Hematopoietic multipotent progenitor cell treated with erythropoietin and hydrocortisone succinate and interleukin-3 and kit ligand, for 8 days (in vitro differentiated cells): ENCODE data around the gene UBE2S.
"Not testable (repeated sequence)": the region's sequence is repeated elsewhere in the genome, so short reads cannot be mapped to it uniquely, and the experiment has no call there.

Source experiments
- DNase-seq: peaks from one replicate; pipeline ENCODE4 v3.0.0-alpha.2; 2015

The UBE2S gene

DNA sequence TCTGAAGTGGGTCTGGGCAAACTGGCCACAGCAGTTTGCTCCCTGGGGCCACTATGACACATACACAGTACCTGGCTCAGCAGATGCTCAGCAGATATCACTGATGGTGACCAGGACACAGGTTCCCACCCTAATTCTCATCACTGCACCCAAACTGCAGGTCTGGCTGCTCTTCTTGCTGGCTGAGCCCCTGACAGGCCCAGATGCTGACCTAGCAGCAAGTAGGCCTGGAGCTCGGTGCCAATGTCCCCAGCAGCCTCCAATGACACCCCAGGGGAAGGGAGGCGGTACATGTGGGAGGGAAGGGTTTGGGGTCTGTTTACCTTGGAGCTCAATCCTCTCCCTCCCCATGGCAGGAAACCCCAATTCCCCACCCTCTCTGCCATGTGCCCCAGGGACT, 5.1 kb downstream of the UBE2S start:
- no peak for DNase-seq

GRCh38 chr19:55401390-55401789, 6.2 kb downstream of the UBE2S start:
- not testable (repeated sequence) for DNase-seq

DNA sequence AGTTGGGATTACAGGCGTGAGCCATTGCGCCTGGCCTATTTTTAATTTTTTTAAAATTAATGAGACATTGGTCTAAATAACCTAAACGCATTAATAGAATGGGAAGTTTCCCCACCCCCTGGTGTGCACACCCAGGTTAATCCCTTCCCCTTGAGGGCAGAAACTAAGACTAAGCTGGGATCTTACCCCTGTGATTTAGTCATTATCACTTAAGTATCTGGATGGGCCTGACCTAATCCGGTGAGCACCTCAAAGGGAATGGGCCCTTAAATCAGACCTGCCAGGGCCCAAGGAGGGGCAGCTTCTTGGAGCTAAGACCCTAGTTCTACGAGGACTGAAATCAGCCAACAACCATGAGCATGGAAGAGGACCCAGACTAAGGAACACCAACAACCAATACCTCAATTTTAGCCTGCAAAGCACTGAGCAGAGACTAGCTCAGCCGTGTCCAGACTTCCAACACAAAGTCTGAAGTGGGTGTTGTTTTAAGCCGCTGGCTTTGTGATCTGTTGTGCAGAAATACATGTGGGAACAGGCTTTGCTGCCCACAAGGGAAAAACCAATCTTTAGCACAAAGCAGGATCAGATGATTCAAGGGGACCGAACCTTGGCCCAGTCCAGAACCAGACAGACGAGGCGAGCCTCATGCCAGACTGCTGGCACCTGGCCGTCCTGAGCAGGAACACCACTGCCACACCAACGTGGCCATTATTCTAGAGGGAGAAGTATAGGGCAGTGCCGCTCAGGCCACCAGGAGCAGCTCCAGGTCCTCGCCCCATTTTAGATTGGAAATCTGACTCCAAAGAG, 7.1 kb downstream of the UBE2S start:
- no peak for DNase-seq

GRCh38 chr19:55398200-55398925, 9.2 kb downstream of the UBE2S start:
- DNase-seq = no peak

DNA sequence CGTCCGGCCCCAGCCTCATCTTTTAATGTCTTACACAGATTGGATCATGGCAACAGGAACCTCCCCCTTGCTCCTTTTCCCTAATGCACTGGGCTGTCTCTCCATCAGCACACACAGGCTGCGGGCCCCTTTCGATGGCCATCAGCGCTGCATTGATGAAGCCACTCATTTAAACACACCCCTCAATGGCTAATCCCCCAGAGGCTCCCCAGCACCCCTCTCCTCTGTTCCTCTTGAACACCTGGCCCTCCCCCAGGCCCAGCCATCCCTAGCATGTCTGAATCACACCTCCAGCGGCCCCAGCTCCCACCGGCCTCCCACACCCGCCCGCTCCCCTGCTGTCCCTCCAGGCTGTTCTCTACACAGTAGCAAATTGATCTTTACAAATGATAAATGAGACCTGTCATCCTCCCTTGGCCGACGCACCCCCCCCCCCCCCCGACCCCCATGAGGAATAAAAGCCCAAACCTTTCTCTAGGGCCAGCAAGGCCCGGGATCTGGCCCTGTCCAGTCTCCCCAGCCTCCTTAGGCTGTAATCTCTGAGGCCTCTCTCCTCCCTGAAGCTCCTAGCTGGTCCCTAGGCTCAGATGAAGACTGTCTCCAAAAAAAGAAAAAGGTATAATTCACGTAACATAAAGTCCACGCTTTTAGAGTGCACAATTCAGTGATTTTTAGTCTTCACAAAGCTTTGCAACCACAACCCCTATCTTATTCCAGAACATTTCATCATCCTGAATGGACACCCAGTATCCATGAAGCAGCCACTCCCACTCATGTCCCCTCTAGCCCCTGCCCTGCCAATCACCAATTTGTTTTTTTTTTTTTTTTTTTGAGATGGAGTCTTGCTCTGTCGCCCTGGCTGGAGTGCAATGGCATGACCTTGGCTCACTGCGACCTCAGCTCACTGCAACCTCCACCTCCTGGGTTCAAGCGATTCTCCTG, 14.5 kb downstream of the UBE2S start:
- DNase-seq = no peak

GRCh38 chr19:55391702-55392615, 15.6 kb downstream of the UBE2S start:
- DNase-seq = no peak

GRCh38 chr19:55391191-55391670, 16.4 kb downstream of the UBE2S start:
- peak; percentile 59 for DNase-seq

DNA sequence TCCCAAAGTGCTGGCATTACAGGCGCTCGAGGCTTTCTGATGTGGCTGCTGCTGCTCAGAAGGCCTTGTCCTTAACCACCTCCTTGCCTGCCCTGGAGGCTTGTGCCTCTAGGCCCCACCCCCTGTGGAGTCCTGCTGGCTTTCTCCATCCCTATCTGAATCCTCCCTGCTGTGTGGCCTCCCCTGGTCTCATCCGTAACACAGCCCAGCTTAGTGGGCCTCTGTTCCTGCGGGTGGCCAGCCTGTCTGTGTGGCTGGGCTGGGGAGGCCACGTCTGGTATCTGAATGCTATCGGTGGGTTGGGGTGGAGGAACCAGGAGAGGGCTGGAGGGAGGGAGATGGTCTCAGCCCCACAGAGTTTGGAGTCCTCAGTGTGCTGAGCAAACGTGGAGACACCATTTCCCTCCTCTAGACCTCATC, 17.1 kb downstream of the UBE2S start:
- DNase-seq = peak; percentile 25

GRCh38 chr19:55389386-55390317, 17.9 kb downstream of the UBE2S start:
- DNase-seq = no peak

DNA sequence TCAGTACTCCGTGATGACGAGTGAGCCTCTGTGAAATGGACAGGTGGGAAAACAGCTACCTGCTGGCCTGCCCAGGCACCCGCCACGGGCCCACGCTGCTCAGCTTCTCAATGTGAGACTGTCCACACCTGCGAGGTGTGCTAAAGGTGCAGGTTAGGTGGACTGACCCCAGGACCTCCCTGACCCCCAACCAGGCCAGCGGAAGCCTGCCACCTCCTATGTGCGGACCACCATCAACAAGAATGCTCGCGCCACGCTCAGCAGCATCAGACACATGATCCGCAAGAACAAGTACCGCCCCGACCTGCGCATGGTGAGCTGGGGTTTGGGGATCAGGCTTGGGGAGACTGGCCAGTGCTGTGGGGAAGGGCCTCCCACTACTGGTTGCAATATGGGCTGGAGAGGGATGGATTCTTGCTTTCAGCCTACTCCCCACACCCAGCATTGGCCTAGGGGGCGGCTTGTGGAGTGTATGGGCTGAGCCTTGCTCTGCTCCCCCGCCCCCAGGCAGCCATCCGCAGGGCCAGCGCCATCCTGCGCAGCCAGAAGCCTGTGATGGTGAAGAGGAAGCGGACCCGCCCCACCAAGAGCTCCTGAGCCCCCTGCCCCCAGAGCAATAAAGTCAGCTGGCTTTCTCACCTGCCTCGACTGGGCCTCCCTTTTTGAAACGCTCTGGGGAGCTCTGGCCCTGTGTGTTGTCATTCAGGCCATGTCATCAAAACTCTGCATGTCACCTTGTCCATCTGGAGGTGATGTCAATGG, 19.7 kb downstream of the UBE2S start:
- no peak for DNase-seq

- no peak for DNase-seq
These were observed 21.1 kb downstream of the UBE2S start for GRCh38 chr19:55386493-55386971.

DNA sequence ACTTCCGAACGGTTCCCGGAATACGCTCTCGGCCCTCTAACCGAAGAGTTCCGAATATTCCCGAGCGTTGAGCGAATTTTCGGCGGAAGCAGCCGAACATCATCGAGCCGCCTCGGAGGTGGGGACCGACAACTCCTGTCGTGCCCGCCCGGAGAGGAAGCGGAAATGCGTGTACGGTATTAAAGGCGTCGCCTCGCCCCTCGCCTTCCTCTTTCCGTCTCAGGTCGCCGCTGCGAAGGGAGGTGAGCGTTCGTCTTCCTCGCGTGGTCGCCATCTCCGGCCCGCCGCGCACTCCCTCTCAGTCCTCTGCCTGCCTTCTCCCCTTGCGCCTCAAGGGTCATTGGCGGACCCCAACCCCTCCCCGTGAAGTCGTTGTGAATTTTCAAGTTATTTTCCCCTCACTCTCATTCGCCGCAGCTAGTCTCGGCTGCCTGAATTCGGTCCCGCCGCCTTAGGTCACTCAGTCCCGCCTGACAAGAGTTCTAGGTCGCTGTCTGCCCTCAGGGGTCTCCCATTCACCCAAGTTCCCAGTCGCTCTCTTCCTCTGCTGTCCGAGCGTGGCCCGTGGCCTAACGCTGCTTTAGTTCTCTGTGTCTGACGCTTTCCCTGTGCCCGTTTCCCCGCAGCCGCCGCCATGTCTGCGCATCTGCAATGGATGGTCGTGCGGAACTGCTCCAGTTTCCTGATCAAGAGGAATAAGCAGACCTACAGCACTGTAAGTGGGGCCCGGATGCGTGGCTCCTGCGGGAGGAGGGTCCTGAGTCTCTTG, 21.7 kb downstream of the UBE2S start, which contains the start of gene RPL28:
Gene RPL28 (plus strand): TSS at position 209 of the 769 bp plus-strand sequence. CDS start 426 bp downstream, at position 635.
- DNase-seq = peak; percentile 99

DNA sequence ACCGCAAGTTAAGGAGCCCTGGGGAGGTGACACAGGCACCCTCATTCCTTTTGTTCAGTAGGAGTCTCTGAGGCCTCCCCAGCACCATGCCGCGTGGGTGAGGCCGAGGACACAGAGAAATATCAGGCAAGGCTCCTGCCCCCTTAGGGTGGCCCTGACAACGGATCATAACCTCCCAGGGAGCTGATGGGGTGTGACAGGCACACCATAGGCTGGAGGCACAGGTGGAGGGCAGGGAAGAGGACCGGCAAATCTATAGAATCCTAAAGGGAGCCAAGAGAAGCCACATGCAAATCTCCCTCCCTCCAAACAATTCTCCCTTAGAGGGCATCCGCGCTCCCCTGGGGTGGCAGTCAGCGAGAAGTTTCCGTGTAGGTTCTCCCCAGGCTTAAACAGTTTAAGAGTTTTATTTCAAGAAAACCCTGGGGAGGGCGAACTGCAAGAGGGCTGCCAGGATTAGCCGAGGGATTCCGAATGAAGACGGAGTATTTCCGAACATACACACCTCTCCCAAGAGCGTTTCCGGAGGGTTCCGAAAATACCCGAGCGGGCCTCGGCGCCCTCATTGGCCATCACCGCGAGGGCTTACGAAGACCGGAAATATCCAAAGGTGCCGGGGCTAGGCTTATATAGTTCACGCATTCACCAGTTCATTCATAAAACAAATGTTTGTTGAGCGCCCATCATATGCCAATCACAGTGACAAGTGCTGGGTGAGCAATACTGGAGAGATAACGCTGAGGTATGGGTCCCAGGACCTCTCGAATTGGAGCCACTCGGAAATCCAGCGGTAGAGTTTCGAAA, 22.5 kb downstream of the UBE2S start:
- peak; percentile 97 for DNase-seq

GRCh38 chr19:55384131-55384919, 23.3 kb downstream of the UBE2S start, which contains the start of gene TMEM238:
TSS of gene TMEM238 (minus strand) at chr19:55384292. CDS start at chr19:55384259, 33 bp downstream.
- DNase-seq = peak; percentile 70

- peak; percentile 57 for DNase-seq
These were observed 24.1 kb downstream of the UBE2S start for GRCh38 chr19:55383279-55384130.

DNA sequence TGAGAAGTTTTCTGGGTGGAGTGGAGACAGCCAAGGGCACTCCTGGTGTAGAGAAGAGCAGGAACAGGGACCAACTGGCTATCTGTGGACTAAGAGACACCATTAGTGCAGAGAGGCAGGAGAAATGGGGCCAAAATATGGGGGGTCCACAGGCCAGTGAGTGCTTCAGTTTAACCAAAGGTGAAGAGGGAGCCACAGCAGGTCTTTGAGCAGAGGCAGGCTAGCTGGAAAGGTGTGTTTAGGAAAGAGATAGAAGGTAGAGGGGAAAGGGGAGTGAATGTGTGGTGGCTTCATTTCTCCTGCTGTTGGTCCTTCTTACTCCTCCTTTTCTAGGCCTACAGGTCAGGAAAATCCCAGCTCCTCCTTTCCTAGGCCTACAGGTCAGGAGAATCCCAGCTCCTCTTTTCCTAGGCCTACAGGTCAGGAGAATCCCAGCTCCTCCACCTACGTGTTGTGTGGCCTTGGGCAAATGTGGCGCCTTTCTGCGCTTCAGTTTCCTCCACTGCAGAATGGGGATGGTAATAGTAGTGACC, 25.0 kb downstream of the UBE2S start:
- DNase-seq = no peak
